Measurements from ENCODE around the gene CUL1. TPM values are rescaled to one million over a fixed set of nuclear protein-coding genes. Genes with fewer than 3 reads are reported as not detected.

Gene CUL1
- total RNA-seq, 1 experiment from 2014 or later: 72.3 TPM

- Mint-ChIP-seq H3K4me3 (peak overlapping the region; percentile 78 to 86), H3K27ac (peak overlapping the region; percentile 42 to 94 (median 92)), H3K27me3 (ENCODE audit: low read depth) (no peaks in the 10 kb centered on the region; the same call in 1 of the 2 replicates), H3K36me3 (ENCODE audit: insufficient read depth in 1 of 3, low read depth in 3 of 3) (peaks cover 0 to 1% (median 0%) of the 10 kb centered on the region in 3 experiments; a peak in 1 of 7 replicates), H3K9me3 (no peaks in the 10 kb centered on the region; a peak in 1 of 5 replicates), H3K4me1 (peaks cover 36 to 39% of the 10 kb centered on the region in 2 experiments)
- no peak for TF ChIP-seq CTCF (conservative IDR thresholded peaks at IDR 0.05)
- WGBS (ENCODE audit: extremely low coverage, insufficient read length, low lambda C conversion rate): no CpG with 5 or more reads among the region's 18 CpGs
- no peak overlapping the region for H2AFZ ChIP-seq (ENCODE audit: low read length)
- no peak overlapping the region for H4K5ac ChIP-seq (ENCODE audit: insufficient read length, low read depth, low read length)
- H2BK15ac ChIP-seq (ENCODE audit: low read depth, low read length): no peak overlapping the region
- H3K18ac ChIP-seq (ENCODE audit: insufficient read length, low read depth, low read length): no peak overlapping the region
- H3K9ac ChIP-seq (ENCODE audit: extremely low read depth, insufficient read length, low read length): peak overlapping the region; percentile 57
- DNase-seq: no peak
- peaks cover 6% of the 10 kb centered on the region for H3K4me1 ChIP-seq (ENCODE audit: insufficient read depth, low read length)
- no peaks in the 10 kb centered on the region for H3K23me2 ChIP-seq (ENCODE audit: insufficient read length, low read depth, low read length, poor library complexity, severe bottlenecking)
- H3K79me1 ChIP-seq (ENCODE audit: insufficient read depth, low read depth, low read length, poor library complexity, severe bottlenecking): no peaks in the 10 kb centered on the region
- no peak overlapping the region for H3K23ac ChIP-seq (ENCODE audit: insufficient read length, low read depth, low read length)
- no peaks in the 10 kb centered on the region for H4K20me1 ChIP-seq (ENCODE audit: control insufficient read depth, insufficient read depth, insufficient read length)
- no peak overlapping the region for H3T11ph ChIP-seq (ENCODE audit: low read length)
- H3K14ac ChIP-seq (ENCODE audit: insufficient read depth, low read length): no peak overlapping the region
- H3K27ac ChIP-seq (ENCODE audit: insufficient read length, low read depth, low read length): no peak overlapping the region
- peak overlapping the region; percentile 75 for H3K4me2 ChIP-seq (ENCODE audit: insufficient read depth, insufficient read length, low read length)
- H2BK12ac ChIP-seq (ENCODE audit: insufficient read length, low read depth, low read length): no peak overlapping the region
- H3K9me3 ChIP-seq (ENCODE audit: control insufficient read depth, low read depth, low read length): no peaks in the 10 kb centered on the region
- H3K79me2 ChIP-seq (ENCODE audit: insufficient read depth, low read length): peaks cover 20% of the 10 kb centered on the region; the same call in 1 of the 2 replicates
- H2BK5ac ChIP-seq (ENCODE audit: insufficient read length, low read length): no peak overlapping the region
- H4K91ac ChIP-seq (ENCODE audit: insufficient read length, low read depth, low read length): no peak overlapping the region
- no peak overlapping the region for H3K56ac ChIP-seq (ENCODE audit: insufficient read length, low read depth, low read length)
- no peak overlapping the region for H2AK5ac ChIP-seq (ENCODE audit: insufficient read length, low read length)
- no peak overlapping the region for H4K8ac ChIP-seq (replicated peaks; ENCODE audit: insufficient read length, low read depth, low read length)
- H2BK120ac ChIP-seq (ENCODE audit: low read depth, low read length, poor library complexity, severe bottlenecking): no peak overlapping the region
- no peaks in the 10 kb centered on the region for H3K27me3 ChIP-seq (ENCODE audit: insufficient read depth, low read length)
- H3K4ac ChIP-seq (ENCODE audit: low read depth, low read length): no peak overlapping the region
- H2BK20ac ChIP-seq (ENCODE audit: low read depth, low read length, poor library complexity, severe bottlenecking): no peak overlapping the region
Observed at GRCh38 chr7:148697256-148698006, 1.3 kb upstream of the CUL1 start.
